Dedifferentiated amniotic fluid mesenchymal stem cell (primary cell): ENCODE data around the gene CDK8.

ENCODE experiments used
- DNase-seq: peaks from one replicate; pipeline ENCODE4 v3.0.0-alpha.2; 2016; ENCODE audit errors: extremely low spot score

Gene CDK8

DNA sequence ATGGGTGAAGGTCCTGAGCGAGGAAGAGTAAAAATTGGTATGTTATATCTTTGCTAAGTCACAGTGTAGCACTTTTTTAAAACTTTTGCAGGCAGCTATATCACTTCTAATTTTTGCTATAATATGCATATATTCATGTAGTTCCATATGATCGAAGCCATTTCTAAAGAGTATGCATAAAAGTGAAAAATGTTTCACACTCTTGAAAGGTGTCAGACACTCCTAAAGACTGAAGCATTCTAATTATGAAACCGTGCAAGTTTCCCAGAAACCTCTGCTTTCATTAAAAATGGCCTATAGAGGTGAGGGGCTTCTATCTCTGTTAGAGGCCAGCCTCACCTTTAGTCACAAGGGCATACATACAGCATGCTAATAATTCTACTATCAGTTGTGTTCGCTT, 128.9 kb downstream of the CDK8 start:
- DNase-seq = no peak

- DNase-seq = no peak
Measured at GRCh38 chr13:26384587-26384986, 130.7 kb downstream of the CDK8 start.

DNA sequence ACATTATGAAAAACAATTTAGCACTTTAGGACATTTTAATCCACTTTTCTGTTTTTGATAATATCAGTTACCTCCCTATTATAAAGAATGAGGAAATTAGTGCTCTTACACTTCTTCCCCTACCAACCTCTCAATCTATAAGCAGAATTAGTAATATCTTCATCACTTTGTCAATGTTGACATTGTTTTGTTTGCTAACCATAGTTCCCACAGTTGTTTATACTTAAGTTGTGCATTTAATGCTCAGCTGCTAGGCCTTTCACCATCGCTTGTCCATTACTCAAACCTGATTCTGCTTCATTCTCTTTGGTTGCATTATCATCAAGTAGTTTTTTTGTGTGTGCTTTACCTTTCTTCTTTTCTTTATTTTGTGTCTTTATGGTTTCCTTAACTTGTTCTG, 132.1 kb downstream of the CDK8 start:
- DNase-seq = no peak

DNA sequence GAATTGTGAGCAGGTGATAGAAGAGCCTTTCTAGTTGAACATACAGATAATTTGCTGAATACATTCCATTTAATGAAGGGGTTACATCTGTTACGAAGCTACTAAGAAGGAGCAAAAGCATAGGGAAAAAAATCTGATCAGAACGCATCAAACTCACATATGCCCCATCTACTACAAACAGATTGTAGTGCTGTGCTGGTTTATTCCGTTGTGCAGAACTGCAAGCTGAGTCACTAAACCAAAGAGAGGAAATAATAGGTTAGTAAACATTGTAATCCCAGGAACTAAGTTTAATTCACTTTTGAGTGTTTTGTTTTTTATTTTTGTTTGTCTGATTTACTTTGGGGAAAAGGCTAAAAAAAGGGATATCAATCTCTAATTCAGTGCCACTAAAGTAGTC, 136.3 kb downstream of the CDK8 start:
- no peak for DNase-seq

- DNase-seq = no peak
Measured at GRCh38 chr13:26400545-26400944, 146.6 kb downstream of the CDK8 start.

- DNase-seq = no peak
Measured at GRCh38 chr13:26401069-26401468, 147.1 kb downstream of the CDK8 start.

- no peak for DNase-seq
Measured at GRCh38 chr13:26401578-26402021, 147.7 kb downstream of the CDK8 start.

DNA sequence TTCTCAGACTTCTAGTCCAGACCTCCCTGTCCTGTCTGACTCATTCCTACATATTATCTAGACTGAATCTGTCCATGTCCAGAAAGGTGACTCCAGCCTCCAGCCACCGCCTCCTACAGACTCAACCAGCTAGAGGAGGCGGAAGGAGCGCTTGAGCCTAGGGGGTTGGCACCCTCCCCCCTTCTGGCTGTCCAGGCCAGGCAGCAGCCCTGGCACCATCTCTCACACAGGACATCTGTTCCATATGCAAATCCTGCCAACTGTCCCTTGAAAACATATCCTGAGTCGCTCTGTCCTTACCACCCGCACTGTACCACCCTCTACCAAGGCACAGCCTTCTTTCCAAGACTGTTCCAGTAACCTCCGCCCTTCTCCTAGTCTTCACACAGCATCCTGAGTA, 152.9 kb downstream of the CDK8 start:
- no peak for DNase-seq

DNA sequence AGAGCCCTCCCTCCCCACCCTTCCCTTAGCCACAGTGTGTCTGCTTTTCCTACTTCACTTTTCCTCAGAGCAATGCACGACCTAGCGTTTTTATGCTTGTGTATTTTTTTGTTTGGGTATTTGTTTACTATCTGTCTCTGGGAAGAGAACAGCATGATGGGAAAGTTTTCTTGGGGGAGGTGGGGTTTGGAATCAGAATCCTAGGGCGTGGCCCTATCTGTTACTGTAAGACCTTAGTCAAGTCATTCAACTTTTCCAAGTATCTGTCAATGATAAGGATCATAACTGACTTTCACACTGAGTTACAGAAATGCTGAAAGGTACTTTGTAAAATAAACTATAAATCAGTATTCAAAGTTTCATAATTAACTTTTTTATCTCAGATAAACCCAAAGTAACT, 157.3 kb downstream of the CDK8 start:
- no peak for DNase-seq

DNA sequence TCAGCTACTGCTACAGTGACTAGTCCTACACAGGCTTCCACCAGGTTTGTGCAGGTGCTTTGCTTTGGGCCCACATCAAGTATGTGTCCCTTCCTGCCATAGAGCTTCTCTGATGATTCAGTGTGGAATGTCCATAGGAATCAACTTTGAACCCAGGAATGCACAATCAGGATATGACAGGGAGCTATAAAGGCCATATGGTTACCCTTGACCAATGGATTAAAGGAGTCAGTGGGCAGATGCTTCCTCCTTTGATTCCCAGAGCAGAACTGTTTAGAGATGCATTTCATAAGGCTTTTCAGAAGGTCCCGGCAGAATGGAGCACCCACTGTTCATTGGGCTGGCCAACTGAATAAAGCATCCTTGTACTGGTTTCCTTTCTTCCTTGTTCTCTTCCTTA, 158.3 kb downstream of the CDK8 start:
- no peak for DNase-seq

DNA sequence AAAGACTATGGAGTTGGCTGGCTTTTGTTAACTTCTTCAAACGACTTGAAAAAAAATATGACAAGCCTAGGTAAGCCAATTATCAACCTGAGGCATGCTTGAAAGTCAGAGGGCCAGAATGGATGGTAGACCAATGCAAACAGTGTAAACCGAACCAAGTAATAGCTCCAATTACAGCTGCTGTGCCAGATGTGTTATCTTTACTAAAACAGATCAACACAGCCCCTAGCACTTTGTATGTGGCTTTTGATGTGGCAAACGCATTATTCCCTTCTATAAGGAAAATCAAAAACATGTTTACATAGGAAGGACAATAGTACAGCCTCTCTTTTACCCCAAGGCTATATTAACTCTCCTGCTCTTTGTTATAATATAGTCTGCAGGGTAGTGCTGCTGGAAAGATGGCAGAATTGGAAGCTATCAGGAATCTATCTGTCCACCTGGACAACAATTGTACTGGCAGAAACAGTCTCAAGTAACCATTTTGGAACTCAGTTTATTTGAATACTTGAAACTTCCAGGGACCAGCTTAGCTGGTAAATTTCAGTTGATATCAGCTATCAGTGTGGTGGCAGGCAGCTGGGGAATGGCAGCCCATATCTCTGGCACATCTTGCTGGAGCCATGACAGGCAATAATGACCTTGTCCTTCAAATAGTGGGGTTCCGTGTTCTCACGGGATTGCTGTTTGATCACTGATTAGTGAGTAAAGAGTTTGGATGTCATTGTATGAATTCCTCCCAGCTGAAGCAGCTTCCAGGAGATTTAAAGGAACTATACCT, 159.2 kb downstream of the CDK8 start:
- no peak for DNase-seq

DNA sequence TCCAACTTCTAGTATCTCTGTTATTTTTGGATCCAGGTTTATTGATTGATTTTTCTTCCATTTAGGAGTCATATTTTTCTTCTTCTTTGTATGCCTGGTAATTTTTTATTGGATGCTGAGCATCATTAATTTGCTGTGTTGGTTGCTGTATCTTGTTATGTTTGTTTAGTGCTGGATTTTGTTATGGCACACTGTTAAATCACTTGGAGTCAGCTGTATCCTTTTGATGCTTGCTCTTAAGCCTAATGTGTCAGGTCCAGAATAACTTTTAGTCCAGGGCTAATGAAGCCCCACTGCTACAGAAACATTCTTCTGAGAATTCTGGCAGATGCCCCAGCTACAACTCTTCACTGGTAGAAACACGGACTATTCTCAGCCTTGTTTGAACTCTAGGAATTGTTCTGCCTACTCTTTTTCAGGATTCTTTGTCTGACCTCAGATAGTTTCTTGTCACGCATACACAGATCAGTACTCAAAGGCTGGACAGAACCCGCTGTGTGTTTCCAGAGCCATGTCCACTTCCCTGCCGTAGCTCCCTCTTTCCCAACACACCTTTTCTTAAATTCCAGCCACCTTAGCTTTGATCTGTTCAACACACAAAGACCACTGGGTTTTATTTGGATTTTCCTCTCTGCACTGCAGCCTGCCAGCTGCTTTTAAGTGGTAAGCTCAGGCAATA, 166.5 kb downstream of the CDK8 start:
- no peak for DNase-seq

DNA sequence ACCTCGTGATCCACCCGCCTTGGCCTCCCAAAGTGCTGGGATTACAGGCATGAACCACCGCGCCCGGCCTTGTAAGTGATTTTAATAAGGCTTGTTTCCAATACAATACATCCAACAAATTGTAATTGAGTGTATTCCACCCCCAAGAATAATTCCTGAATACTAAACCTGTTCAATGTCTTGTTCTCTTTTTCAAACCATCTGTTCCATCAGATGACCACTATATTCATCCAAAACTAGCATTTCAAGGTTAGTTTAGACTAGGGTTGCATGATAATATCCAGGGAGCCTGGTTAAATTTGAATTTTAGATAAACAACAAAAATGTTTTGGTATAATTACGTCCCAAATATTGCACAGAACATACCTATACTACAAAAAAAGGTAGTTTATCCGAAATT, 168.1 kb downstream of the CDK8 start:
- DNase-seq = no peak

GRCh38 chr13:26423629-26424028, 169.7 kb downstream of the CDK8 start:
- DNase-seq = peak; percentile 67

GRCh38 chr13:26424181-26424580, 170.3 kb downstream of the CDK8 start:
- no peak for DNase-seq

DNA sequence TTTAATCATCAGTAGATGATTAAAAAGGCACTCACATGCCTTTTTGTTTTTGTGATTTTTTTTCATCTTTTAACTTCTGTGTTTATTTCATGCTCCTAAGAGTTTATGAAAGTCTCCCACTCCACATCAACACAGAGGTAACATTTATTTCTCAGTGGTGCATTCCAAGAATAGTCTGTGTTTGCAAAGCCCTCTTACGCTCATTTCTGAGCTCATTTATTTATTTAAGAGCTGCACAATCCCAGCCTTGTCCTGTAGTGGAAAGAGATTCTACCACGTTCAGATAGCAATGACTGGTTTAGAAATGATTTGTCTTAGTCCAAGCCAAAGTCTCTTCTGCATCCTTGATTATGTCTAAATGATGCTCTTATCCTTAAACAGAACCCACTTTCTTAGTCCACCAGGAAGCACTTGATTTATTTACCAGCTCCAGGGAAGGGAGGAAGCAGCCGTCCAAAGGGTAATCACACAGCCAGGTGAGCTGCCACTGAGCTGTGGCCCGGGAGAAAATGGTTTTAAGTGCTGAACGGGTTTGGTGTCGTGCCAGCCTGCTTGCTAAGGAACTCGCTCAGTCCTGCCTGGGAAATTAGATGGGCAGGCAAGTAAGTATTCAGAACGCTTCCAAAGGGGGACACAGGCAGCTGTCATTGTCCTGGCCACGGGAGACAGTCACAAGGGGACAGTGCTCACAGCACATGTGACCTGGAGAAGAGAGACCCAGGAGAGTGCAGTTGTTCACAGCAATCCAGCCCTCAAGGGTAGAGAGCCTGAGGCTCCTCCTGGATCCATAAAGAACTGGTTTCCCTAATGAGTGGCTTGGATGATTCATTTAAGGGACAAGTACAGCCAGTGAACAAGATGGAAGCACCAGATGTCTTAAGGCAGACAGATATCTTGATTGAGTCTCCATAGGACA, 171.8 kb downstream of the CDK8 start:
- peak; percentile 58 for DNase-seq

DNA sequence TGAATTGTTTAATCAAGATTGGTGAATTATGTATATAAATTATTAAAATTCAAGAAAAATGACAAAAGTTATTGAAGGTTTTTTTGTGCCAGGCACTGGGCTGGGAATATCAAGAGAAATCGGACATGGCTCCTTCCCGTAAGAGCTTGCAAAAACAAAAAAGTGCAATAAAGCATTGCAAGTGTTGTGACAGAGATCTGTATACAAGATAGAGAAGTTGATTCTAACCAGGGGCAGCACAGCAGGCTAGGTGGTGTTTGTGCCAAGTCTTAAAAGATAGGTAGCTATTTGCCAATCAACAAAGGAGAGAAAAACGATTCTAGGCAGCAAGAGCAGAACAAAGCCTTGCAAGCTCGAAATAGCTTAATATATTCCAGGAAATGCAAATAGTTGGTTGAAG, 179.8 kb downstream of the CDK8 start:
- no peak for DNase-seq

DNA sequence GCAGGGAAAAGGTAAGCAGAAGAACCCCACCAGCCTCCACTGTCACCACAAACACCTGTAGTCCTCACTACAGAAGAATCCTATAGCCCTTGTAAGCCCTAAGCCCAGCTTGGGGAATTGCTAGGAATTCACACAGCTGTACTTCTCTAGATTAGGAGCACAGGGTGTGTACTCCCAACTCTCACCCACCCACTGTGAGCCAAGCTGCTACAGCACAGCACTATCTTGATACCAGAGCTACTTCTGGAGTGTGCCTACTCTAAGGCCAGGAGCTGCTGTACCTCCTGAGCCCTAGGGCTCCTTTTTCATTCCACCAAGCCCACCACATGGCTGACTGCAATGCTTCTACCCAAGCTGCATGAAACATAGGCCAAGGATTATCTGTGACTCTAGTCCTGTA, 181.2 kb downstream of the CDK8 start:
- no peak for DNase-seq

DNA sequence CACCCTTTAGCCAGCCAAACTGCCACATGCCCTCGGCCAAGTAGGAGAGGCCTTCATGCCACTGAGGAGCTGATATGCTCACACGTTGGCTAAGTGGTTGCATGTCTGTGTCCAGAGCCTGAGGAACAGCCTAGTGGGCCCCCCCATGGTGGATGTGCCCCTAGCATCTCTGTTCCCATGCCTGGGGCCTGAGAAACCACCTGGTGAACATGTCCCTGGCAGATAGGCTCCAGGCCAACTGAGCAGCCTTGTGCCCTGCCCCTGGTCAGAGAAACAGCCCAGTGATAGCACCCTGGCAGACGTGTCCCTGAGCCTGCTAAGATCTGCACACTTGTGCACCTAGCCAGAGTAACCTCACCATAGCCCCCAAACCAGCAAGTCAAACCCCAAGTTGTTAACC, 181.7 kb downstream of the CDK8 start:
- DNase-seq = no peak

- DNase-seq = no peak
Measured at GRCh38 chr13:26436914-26437313, 183.0 kb downstream of the CDK8 start.

- DNase-seq = no peak
Measured at GRCh38 chr13:26440111-26440510, 186.2 kb downstream of the CDK8 start.

DNA sequence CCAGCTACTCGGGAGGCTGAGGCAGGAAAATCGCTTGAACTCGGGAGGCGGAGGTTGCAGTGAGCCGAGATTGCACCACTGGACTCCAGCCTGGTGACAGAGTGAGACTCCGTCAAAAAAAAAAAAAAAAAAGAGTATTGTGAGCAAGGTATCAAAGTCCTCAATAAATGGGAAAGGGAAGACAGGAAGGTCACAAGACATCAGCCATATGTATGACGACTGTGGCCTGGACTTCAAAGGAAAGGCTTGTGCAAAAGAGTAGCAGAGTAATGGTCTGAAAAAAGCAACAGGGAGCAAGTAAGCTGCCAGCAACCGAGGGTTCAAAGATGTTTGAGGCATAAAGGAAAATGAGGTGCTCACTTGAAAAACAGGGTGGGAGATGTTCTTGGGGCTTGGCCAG, 187.5 kb downstream of the CDK8 start:
- no peak for DNase-seq
